Epithelial cell of esophagus (primary cell): ENCODE measurements around the gene KCNMA1.
A peak's percentile ranks its signal among the peaks of the same experiment; 100 is the strongest.

Experiments used
- DNase-seq: peaks from one replicate; pipeline ENCODE4 v3.0.0; 2010; ENCODE audit warnings: low read depth
- H3K4me3 ChIP-seq: 2 replicates; pipeline ENCODE4 v1.5.1; 2011; ENCODE audit warnings: mild to moderate bottlenecking, low read length, control low read depth
- CTCF ChIP-seq: IDR thresholded peaks from 2 replicates; pipeline ENCODE4 v1.5.1; 2011; ENCODE audit warnings: low read depth, mild to moderate bottlenecking, low read length, control low read depth, inconsistent platforms; ENCODE audit not compliant: insufficient read depth; ENCODE audit errors: missing control alignments

Gene KCNMA1

GRCh38 chr10:77419979-77420378 lies 217.6 kb downstream of the KCNMA1 start:
- H3K4me3 ChIP-seq = no peak overlapping the region
- no peak for TF ChIP-seq CTCF
- DNase-seq = no peak

- DNase-seq = no peak
- no peak for TF ChIP-seq CTCF
- H3K4me3 ChIP-seq = no peak overlapping the region
Observed at GRCh38 chr10:77419056-77419455, 218.6 kb downstream of the KCNMA1 start.

- no peak for DNase-seq
- TF ChIP-seq CTCF = no peak
Observed at GRCh38 chr10:77417806-77418640, 219.6 kb downstream of the KCNMA1 start.

GRCh38 chr10:77417359-77417758 lies 220.2 kb downstream of the KCNMA1 start:
- no peak for TF ChIP-seq CTCF
- H3K4me3 ChIP-seq = no peak overlapping the region
- DNase-seq = no peak

More at GRCh38 chr10:77417806-77418640, 219.6 kb downstream of the KCNMA1 start:
- H3K4me3 ChIP-seq = no peak overlapping the region

- DNase-seq = peak; percentile 46
- no peak for TF ChIP-seq CTCF
- H3K4me3 ChIP-seq = no peak overlapping the region
Observed at GRCh38 chr10:77416311-77417135, 221.1 kb downstream of the KCNMA1 start.

GRCh38 chr10:77415313-77415960 lies 222.2 kb downstream of the KCNMA1 start:
- no peak overlapping the region for H3K4me3 ChIP-seq
- no peak for TF ChIP-seq CTCF
- DNase-seq = peak; percentile 58
